Adrenal gland (tissue), 12 donors: ENCODE data around the gene SELPLG. TPM values are rescaled to one million over a fixed set of nuclear protein-coding genes. Genes with fewer than 3 reads are reported as not detected.
"Not testable (repeated sequence)": the region's sequence is repeated elsewhere in the genome, so short reads cannot be mapped to it uniquely, and the experiment has no call there.

Experiments
- DNase-seq, 7 donors: peaks; one replicate each; pipeline ENCODE4 v3.0.0-alpha.2; 2019 to 2020
- H3K27ac ChIP-seq, 5 donors: fragments of 200-600 bp; sonication (generic) in 4 of 5; 1 replicate in 3 of 5; 2 replicates in 2 of 5; pipeline versions ENCODE4 v1.5.1 to v1.8.0; 2016 to 2020; ENCODE audit warnings: mild to moderate bottlenecking in 1 of 5
- H3K27me3 ChIP-seq: fragments of 200-600 bp; 2 replicates; pipeline ENCODE4 v1.8.0; 2021
- H3K36me3 ChIP-seq, 2 donors: fragments of 200-600 bp; replicated peaks in 1 of 2; 1 replicate in 1 of 2; 2 replicates in 1 of 2; pipeline versions ENCODE4 v1.5.1 to v1.8.0; 2018 to 2022
- H3K4me1 ChIP-seq, 2 donors: fragments of 200-600 bp; replicated peaks in 1 of 2; 1 replicate in 1 of 2; 2 replicates in 1 of 2; pipeline versions ENCODE4 v1.5.1 to v1.8.0; 2018 to 2021
- H3K4me3 ChIP-seq, 4 donors: fragments of 200-600 bp; sonication (generic) in 3 of 4; one replicate each; pipeline ENCODE4 v1.5.1; 2016 to 2018
- H3K9me3 ChIP-seq, 3 donors: fragments of 200-600 bp; sonication (generic) in 1 of 3; replicated peaks in 1 of 3; 1 replicate in 2 of 3; 2 replicates in 1 of 3; pipeline versions ENCODE4 v1.5.1 to v1.8.0; 2016 to 2021
- CTCF ChIP-seq, 6 experiments: fragments of 450-650 bp in 4 of 6; fragments of 200-600 bp in 2 of 6; sonication (generic) in 1 of 6; IDR thresholded peaks; 1 replicate in 5 of 6; 2 replicates in 1 of 6; pipeline versions ENCODE4 v1.5.1 to v1.8.0; 2016 to 2021; ENCODE audit warnings: antibody characterized with exemption in 6 of 6, mild to moderate bottlenecking in 2 of 6, moderate library complexity in 1 of 6
- POLR2A ChIP-seq, 2 donors: fragments of 450-650 bp; IDR thresholded peaks; one replicate each; pipeline ENCODE4 v1.6.1; 2017; ENCODE audit warnings: antibody characterized with exemption in 2 of 2, mild to moderate bottlenecking in 2 of 2, moderate library complexity in 1 of 2
- WGBS, 4 donors: extraction: QIAGEN DNeasy Blood & Tissue Kit in 2 of 4; methylation state at CpG; one replicate each; pipeline versions ENCODE4 v1.1.5 to v1.1.7; 2013 to 2017; 5-methylcytosine and 5-hydroxymethylcytosine counted together
- intact Hi-C, 2 donors: fragments of 100-400 bp; cut with DNase I; formaldehyde crosslinking; loops; one replicate each; pipeline versions ENCODE4 v1.14.1 to v1.15.0; 2022 to 2023
- microRNA-seq, 3 donors: library from miRNA; unstranded; fragments of <30 nt; microRNA quantifications; one replicate each; pipeline ENCODE4, GENCODE V29; 2017 to 2020
- polyA plus RNA-seq, 3 donors: library from polyadenylated mRNA; stranded (reverse); fragments of 200-250 nt in 2 of 3; fragments of 350-450 nt in 1 of 3; fragmentation: Illumina TruSeq in 1 of 3; extraction: RNeasy Lipid Tissue Mini Kit (QIAGEN cat#74804) in 1 of 3; gene quantifications; one replicate each; pipeline ENCODE4 v1.2.3, GENCODE V29; 2013 to 2014
- small RNA-seq, 2 donors: library from RNA; depleted of rRNA; stranded (forward); fragments of <200 nt; gene quantifications; one replicate each; pipeline ENCODE3, GENCODE V24; 2016
- total RNA-seq, 9 donors: library from RNA; depleted of rRNA in 4 of 9; stranded (reverse); fragments of >200 nt in 4 of 9; fragments of 120-200 nt in 1 of 9; fragmentation: NEBNext Ultra II Directional in 1 of 9; extraction: Animal tissue kit (Norgen Biotek cat#: 25700) in 1 of 9; gene quantifications; one replicate each; pipeline versions ENCODE4 v1.1.0 to v1.2.4, GENCODE V29; 2013 to 2023
- donor health status: healthy with polysubstance abuse.
- donor health status: Bipolar disorder and iron deficiency.
- donor health status: DM: yes; HTN: yes; CAD: no.
- donor health status: DM: no; HTN: no; CAD: no.
- donor health status: DM: no; HTN: no; CAD: no.
- donor health status: DM: yes; HTN: yes; CAD: no.

Gene SELPLG
- total and polyA plus RNA-seq, 12 donors = 1.5 to 46.1 (median 14.3) TPM

GRCh38 chr12:108575199-108575912 is 58.3 kb downstream of the SELPLG start:
- Histone ChIP-seq H3K27ac (no peak overlapping the region), H3K27me3 (no peaks in the 10 kb centered on the region), H3K36me3 (no peaks in the 10 kb centered on the region), H3K4me1 (no peaks in the 10 kb centered on the region), H3K4me3 (no peak overlapping the region), H3K9me3 (no peaks in the 10 kb centered on the region)
- DNase-seq = peak in 3 of 7 donors; percentile 3 to 30 (median 10)
- TF ChIP-seq CTCF (IDR thresholded peaks at IDR 0.05) (no peak), POLR2A (IDR thresholded peaks at IDR 0.05) (no peak)
- intact Hi-C loops = loop anchor here in 1 of 2 donors (10.0 kb wide), 1 partner anchor 239 kb away; no protein-coding TSS in a partner anchor
- 88 to 93% (median 93%) methylated on average over 9 of the region's 9 CpGs for WGBS, 4 donors

- not testable (repeated sequence) for DNase-seq, H3K36me3 ChIP-seq, H3K4me1 ChIP-seq, H3K27ac ChIP-seq, H3K27me3 ChIP-seq, H3K9me3 ChIP-seq, H3K4me3 ChIP-seq
- WGBS, 4 donors = 84 to 98% (median 92%) methylated on average over 1 of the region's 1 CpG
- intact Hi-C loops = loop anchor here in 1 of 2 donors (10.0 kb wide), 1 partner anchor 241 kb away; no protein-coding TSS in a partner anchor
These were observed 59.4 kb downstream of the SELPLG start for GRCh38 chr12:108574276-108574675.

- peaks cover 0 to 20% of the 10 kb centered on the region in 2 donors for H3K36me3 ChIP-seq
- DNase-seq = no peak
- no peak overlapping the region for H3K4me3 ChIP-seq
- no peaks in the 10 kb centered on the region for H3K9me3 ChIP-seq
- no peak for TF ChIP-seq CTCF (IDR thresholded peaks at IDR 0.05)
- no peaks in the 10 kb centered on the region for H3K27me3 ChIP-seq
- H3K4me1 ChIP-seq = no peaks in the 10 kb centered on the region
- no peak overlapping the region for H3K27ac ChIP-seq
- WGBS, 4 donors = 39 to 70% (median 56%) methylated on average over 2 of the region's 2 CpGs
- intact Hi-C loops = loop anchor here in 1 of 2 donors (10.0 kb wide), 1 partner anchor 241 kb away; no protein-coding TSS in a partner anchor
These were observed 60.4 kb downstream of the SELPLG start for GRCh38 chr12:108573317-108573716.

- Histone ChIP-seq H3K27ac (no peak overlapping the region), H3K9me3 (no peaks in the 10 kb centered on the region), H3K27me3 (no peaks in the 10 kb centered on the region), H3K4me1 (no peaks in the 10 kb centered on the region), H3K36me3 (peaks cover 0 to 30% of the 10 kb centered on the region in 2 donors), H3K4me3 (no peak overlapping the region)
- intact Hi-C loops = loop anchor here in 1 of 2 donors (10.0 kb wide), 1 partner anchor 243 kb away; no protein-coding TSS in a partner anchor
- no peak for TF ChIP-seq CTCF (IDR thresholded peaks at IDR 0.05)
- peak in 3 of 7 donors; percentile 1 to 23 (median 10) for DNase-seq
- 75 to 81% (median 78%) methylated on average over 8 of the region's 8 CpGs for WGBS, 4 donors
These were observed 61.4 kb downstream of the SELPLG start for GRCh38 chr12:108572166-108572790.

Small RNA genes lying within 50 kb of the gene (microRNA-seq; reads per million reads assigned to microRNA genes)
- gene MIR4496 = 0 reads per million in 3 donors

Small RNA genes lying within 50 kb of the gene (small RNA-seq; reads per million reads assigned to genes)
- gene RNU7-169P = 0 reads per million in 2 donors

Other genes starting within 250 kb of the SELPLG start
- gene FICD, start 118.6 kb downstream of the SELPLG start, total RNA-seq = 10 to 100 TPM in 8 of 9 donors, 1 to 10 TPM in 1; 6.2 to 77.5 (median 13.3) TPM
- gene FICD, start 118.6 kb downstream of the SELPLG start, polyA plus RNA-seq = 10 to 100 TPM in 1 of 3 donors, 1 to 10 TPM in 2; 2.7 to 71.6 (median 2.8) TPM
- gene SART3, start 72.7 kb downstream of the SELPLG start, total RNA-seq = 10 to 100 TPM; 34.2 to 79.3 (median 50.0) TPM
- gene SART3, start 72.7 kb downstream of the SELPLG start, polyA plus RNA-seq = 10 to 100 TPM; 27.5 to 30.8 (median 30.1) TPM
- 1,000 to 10,000 TPM in 1 of 9 donors, 100 to 1,000 TPM in 8; 272 to 1,219 (median 420) TPM for gene ISCU, start 71.3 kb downstream of the SELPLG start, total RNA-seq
- 100 to 1,000 TPM; 209 to 431 (median 272) TPM for gene ISCU, start 71.3 kb downstream of the SELPLG start, polyA plus RNA-seq
- 10 to 100 TPM in 3 of 9 donors, 1 to 10 TPM in 6; 3.3 to 14.8 (median 6.9) TPM for gene TMEM119, start 35.8 kb downstream of the SELPLG start, total RNA-seq
- gene TMEM119, start 35.8 kb downstream of the SELPLG start, polyA plus RNA-seq = 10 to 100 TPM in 1 of 3 donors, 1 to 10 TPM in 2; 3.1 to 12.4 (median 5.6) TPM
- gene CORO1C, start 97.6 kb upstream of the SELPLG start, total RNA-seq = 100 to 1,000 TPM in 2 of 9 donors, 10 to 100 TPM in 7; 46.0 to 124 (median 84.2) TPM
- gene CORO1C, start 97.6 kb upstream of the SELPLG start, polyA plus RNA-seq = 10 to 100 TPM; 17.4 to 57.1 (median 32.3) TPM
- 10 to 100 TPM; 11.0 to 40.1 (median 21.6) TPM for gene SSH1, start 223.7 kb upstream of the SELPLG start, total RNA-seq
- gene SSH1, start 223.7 kb upstream of the SELPLG start, polyA plus RNA-seq = 1 to 10 TPM; 5.3 to 9.4 (median 7.8) TPM
- gene DAO, start 246.2 kb upstream of the SELPLG start, total RNA-seq = not detected
- gene DAO, start 246.2 kb upstream of the SELPLG start, polyA plus RNA-seq = not detected